NCI-H345 treated with DMSO at 0.1 percent for 48 hours (cell line): Measurements from ENCODE around the gene DVL1.
"Not testable (repeated sequence)": the region's sequence is repeated elsewhere in the genome, so short reads cannot be mapped to it uniquely, and the experiment has no call there.

ENCODE experiments used
- DNase-seq: peaks from one replicate; lab custom pipeline; 2025; ENCODE audit not compliant: unreplicated experiment; lab: John Stamatoyannopoulos, UW

Gene DVL1

GRCh38 chr1:1373815-1374588 is 24.8 kb upstream of the DVL1 start:
- DNase-seq: no peak

DNA sequence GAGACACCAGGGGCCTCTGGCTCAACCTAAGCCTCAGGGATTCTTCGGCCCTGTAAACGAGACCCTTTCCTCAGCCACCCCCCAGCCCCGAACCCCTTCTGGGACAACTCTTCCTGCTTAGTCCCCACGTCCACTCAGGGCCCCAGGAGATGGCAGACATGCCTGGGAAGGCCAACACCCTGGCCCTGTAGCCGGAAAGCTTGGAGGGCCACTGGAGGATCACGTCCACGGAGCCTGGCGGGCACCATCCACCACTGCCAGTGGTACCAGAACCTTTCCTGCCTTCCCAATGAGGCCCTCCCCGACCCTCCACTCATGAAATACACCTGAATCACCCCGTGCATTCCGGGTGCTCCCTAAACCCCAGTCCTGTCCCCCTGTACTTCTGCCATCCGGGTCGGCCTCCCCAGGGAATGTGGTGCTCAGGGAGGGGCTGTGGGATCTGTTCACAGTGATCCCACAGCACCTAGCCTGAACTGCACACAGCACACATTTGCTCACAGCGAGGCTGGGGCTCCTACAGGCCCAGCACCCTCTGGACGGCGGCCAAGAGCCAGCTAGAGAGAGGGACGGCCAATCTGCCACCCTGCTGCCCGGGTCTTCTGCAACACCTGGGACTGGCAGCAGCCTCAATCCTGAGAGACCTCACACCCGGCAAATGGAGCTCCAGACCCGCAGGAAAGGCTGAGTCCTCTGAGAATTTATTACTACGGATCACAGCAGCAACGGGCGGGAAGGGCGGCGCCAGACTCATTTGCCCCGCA is 24.0 kb upstream of the DVL1 start:
- no peak for DNase-seq

DNA sequence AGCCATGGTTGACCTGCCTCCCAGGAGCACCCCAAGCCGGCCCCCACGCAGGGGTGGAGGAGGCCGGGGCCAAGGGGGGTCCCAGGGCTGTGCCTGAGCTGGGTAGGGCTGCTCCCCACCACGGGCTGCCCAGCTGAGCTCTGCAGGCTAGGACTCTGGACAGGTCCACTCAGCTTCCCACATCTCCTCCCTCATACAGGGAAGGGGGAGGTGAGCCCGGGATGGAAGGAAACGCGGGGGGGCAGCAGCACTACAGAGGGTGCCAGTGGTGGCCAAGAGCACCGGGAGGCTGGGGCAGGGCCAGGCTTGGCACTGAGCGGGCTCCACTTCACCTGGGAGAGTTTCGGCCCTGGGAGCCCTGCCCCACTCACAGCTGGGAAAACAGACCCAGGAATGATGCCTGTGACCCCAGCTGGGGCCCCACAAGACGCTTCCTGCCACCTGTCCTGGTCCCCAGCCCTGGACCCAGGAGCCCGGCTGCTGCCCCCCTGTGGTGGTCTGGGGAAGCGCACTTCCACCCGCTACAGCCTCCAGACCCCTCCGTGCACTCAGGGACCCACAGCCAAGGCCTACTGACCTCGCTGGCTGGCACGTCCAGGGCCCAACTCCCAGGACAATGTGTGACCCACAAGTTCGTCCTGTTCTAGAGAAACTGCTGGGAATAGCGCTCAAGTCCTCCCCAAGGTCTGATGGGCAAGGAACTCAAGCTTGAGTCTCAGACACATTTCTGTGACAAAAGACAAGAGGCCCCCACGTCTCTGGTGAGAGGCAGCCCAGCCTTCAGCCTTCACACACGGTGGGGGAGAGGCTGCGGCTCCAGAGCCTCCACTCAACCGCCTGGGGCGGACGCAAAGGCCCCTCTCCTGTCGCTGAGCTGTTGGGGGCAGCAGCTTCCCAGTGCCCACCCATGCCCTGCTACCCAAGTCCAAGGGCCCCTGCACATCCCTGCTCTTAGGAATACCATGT is 22.8 kb upstream of the DVL1 start:
- DNase-seq: no peak

DNA sequence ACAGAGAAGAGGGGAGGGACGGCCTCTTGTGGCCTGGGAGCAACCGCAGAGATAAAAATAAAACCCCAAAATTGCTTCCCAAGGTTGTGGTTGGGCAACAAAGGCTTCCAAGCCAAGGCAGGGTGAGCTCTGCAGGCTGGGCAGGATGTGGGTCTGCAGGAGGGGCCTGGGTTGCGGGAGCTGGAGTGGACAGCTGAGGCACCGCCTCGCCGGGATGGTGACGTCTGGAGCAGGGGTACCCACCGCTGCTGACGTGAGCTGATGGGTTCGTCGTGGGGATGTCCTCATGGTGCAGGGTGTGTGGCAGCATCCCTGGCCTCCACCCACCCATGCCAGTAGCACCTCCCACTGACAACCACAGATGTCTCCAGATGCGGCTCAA is 22.1 kb upstream of the DVL1 start:
- DNase-seq: no peak

GRCh38 chr1:1370771-1371300 is 21.6 kb upstream of the DVL1 start:
- no peak for DNase-seq

- DNase-seq: not testable (repeated sequence)
Measured at GRCh38 chr1:1370094-1370493, 20.9 kb upstream of the DVL1 start.

GRCh38 chr1:1367315-1367714 is 18.1 kb upstream of the DVL1 start:
- no peak for DNase-seq

DNA sequence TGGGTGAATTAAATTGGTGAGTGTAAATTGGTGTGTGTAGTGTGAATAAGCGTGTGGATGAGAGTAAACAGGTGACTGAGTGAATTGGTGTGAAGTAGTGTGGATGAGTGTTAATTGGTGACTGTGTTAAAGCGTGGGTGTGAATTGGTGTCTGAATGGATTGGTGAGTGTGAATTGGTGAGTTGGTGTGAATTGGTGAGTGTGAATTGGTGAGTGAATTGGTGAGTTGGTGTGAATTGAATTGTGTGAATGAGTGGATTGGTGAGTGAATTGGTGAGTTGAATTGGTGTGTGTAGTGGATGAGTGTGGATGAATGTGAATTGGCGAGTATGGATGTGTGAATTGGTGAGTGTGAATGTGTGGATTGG is 17.5 kb upstream of the DVL1 start:
- no peak for DNase-seq

- no peak for DNase-seq
Measured at GRCh38 chr1:1365875-1366698, 16.9 kb upstream of the DVL1 start.

DNA sequence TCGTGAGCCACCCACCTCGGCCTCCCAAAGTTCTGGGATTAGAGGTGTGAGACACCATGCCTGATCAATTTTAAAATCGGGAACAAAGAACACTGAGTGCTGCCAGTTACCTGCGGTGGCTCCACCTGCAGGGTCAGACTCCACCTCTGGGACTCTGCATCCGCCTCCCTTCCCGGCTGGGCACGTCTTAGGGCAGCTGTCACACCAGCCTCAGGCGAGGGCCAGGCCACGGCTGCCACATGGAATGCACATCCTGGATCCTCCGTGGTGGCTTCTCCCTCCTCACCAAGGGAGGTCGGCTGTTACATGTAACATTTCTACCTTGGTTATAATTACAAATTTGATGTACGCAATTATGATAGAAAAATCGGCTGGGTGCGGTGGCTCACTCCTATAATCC is 15.0 kb upstream of the DVL1 start:
- no peak for DNase-seq

- DNase-seq: no peak
Measured at GRCh38 chr1:1361982-1362423, 12.8 kb upstream of the DVL1 start.

GRCh38 chr1:1361233-1361981 is 12.2 kb upstream of the DVL1 start:
- no peak for DNase-seq

- DNase-seq: no peak
Measured at GRCh38 chr1:1360506-1361169, 11.4 kb upstream of the DVL1 start.

DNA sequence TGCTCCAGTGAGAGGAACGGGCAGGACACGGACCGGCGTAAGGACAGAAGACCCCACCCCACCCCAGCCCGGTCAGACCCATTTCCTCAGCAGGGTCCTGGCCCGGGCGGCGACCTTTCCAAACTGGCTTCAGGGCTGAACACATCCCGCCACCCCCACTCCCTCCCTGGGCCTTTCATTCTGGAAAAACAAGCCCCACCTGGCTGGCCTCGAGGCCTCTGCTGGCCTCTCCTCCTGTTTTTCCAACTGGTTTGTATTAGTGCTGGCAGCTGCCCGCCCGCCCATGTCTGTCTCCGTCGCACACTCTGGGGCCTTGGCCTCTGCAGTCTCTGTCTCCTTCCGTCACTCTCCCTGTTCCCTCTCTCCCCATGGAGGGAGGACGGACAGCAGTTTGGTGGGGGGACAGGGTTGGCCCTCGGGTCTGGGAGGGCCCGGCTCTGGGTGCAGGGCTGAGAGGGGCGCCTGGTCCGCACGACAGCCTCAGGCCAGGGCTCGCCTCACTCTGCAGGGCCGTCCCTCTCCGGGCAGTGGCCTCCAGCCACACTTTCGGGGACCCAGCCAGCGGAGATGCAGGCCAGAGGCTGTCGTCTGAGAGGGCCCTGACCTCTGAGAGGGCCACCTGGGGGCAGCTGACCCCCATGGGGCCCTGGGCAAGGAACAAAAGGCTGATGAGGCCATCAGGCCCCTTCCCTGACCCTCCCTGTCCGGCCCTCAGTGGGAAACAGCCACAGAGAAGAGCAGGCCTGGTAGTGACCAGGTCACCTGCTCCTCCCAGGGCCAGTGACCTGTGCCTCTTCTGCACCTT is 10.6 kb upstream of the DVL1 start:
- no peak for DNase-seq

GRCh38 chr1:1359308-1359663 is 10.1 kb upstream of the DVL1 start:
- DNase-seq: no peak

- DNase-seq: no peak
Measured at GRCh38 chr1:1358433-1359271, 9.4 kb upstream of the DVL1 start, which contains the start of gene MXRA8. Gene MXRA8, minus strand, starts transcription at chr1:1358555. Its CDS starts 51 bp downstream, at chr1:1358504.

- DNase-seq: no peak
Measured at GRCh38 chr1:1357871-1358432, 8.7 kb upstream of the DVL1 start.
